Stimulated activated effector memory CD8-positive, alpha-beta T cell treated with anti-CD3 and anti-CD28 coated beads, Interleukin-12 subunit alpha, Interleukin-12 subunit beta, amount 100 ng/mL, for 72 hours (primary cell): Measurements from ENCODE around the gene CYP21A2.
"Not testable (repeated sequence)": the region's sequence is repeated elsewhere in the genome, so short reads cannot be mapped to it uniquely, and the experiment has no call there.

Source experiments
- ATAC-seq: fragments of 150-1000 bp; cut with Tn5 transposase; 2 replicates; pipeline ENCODE4 v1.10.0; 2021
- DNase-seq, 2 donors: peaks; one replicate each; pipeline ENCODE4 v3.0.0; 2021 to 2022; ENCODE audit warnings: low spot score in 2 of 2
- H3K27ac Mint-ChIP-seq: one replicate; pipeline ENCODE4 v1.8.0; 2022; ENCODE audit warnings: mild to moderate bottlenecking, mixed read lengths
- H3K36me3 Mint-ChIP-seq: one replicate; pipeline ENCODE4 v1.8.0; 2022; ENCODE audit warnings: mild to moderate bottlenecking, mixed read lengths
- H3K4me1 Mint-ChIP-seq: one replicate; pipeline ENCODE4 v1.8.0; 2022; ENCODE audit warnings: mixed read lengths
- H3K4me3 Mint-ChIP-seq: one replicate; pipeline ENCODE4 v1.8.0; 2022; ENCODE audit warnings: mild to moderate bottlenecking, mixed read lengths
- H3K9me3 Mint-ChIP-seq: one replicate; pipeline ENCODE4 v1.8.0; 2022; ENCODE audit warnings: mixed read lengths

Gene CYP21A2

DNA sequence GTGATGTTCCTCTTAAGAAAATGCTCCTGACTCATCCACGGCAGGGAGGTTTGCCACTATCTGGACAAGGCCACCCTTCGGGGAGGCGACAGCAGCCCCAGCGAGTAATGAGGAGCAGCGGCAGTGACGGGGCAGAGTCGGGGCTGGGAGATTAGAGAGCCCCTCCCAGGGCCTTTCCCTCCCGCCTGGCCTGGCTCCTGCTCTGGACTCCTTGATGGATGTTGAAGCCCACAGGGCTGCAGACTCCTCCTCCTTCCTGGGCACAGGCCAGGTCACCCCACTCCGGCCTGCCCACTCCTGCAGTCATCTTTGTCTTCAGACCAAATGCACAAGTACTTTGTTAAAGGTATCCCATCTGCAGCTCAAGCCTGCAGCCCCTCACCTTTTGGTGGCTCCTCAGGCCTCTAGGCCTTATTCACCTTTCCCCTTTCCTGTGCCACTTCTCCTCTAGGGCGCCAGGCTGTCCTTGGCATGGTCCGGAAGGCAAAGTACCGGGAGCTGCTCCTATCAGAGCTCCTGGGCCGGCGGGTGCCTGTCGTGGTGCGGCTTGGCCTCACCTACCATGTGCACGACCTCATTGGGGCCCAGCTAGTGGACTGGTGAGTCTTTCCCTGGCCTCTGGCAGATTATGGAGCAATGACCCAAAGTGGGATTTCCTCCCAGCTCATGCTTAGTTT is 25.1 kb upstream of the CYP21A2 start:
- not testable (repeated sequence) for H3K36me3 Mint-ChIP-seq, DNase-seq, H3K27ac Mint-ChIP-seq, H3K9me3 Mint-ChIP-seq, ATAC-seq, H3K4me1 Mint-ChIP-seq, H3K4me3 Mint-ChIP-seq

DNA sequence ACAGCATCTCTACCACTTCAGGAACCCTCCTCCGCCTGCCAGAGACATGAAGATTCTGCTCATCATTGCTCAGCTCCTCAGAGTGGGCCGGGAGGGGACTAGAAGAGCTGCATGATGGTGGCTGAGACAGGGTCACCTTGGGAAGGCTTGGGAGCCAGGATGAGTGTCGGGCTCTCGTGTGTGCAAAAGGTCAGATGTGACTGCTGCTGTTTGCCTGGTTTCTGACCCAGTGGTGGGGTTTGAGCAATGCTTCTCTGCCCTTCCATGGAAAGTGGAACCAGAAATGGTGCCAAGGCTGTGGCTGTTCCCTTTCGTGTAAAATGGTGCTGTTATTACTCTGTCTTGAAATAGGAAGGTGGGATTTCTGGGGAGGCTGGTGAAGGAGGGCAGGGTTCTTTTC is 24.5 kb upstream of the CYP21A2 start:
- ATAC-seq, H3K9me3 Mint-ChIP-seq, H3K4me1 Mint-ChIP-seq, DNase-seq, H3K36me3 Mint-ChIP-seq, H3K27ac Mint-ChIP-seq, H3K4me3 Mint-ChIP-seq: not testable (repeated sequence)

DNA sequence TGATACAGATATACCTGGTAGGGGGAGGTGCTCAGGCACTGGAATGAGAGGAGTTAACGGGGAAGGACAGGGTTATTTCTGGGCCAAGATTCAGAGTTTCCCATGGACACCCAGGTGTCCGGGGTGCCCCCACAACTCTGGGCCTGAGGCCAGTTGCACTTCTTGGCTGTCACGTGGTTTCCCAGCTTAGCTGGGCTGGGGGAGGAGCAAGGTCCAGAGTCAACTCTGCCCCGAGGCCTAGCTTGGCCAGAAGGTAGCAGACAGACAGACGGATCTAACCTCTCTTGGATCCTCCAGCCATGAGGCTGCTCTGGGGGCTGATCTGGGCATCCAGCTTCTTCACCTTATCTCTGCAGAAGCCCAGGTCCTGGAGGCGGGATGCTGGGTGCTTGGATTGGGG is 23.7 kb upstream of the CYP21A2 start, which contains the start of gene C4B:
C4B (plus strand) TSS at position 249 of the 400 bp plus-strand sequence; CDS start at position 300, 51 bp downstream.
- H3K27ac Mint-ChIP-seq, ATAC-seq, H3K4me1 Mint-ChIP-seq, H3K9me3 Mint-ChIP-seq, H3K36me3 Mint-ChIP-seq, H3K4me3 Mint-ChIP-seq, DNase-seq: not testable (repeated sequence)

DNA sequence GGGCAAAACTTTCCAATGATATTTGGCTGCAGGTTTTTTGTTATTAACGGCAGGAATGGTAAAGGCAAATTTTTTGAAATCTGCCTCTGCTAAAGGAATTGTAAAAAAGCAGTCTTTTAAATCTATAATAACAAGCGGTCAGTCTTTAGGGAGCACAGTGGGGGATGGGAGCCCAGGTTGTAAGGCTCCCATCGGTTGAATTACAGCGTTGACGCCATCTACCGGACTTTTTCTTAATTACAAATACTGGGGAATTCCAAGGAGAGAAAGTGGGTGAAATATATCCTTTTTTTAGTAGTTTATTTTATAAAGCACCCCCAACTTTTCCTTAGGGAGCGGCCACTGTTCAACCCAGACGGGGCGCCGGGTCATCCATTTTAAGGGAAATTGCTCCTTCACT is 16.1 kb upstream of the CYP21A2 start:
- not testable (repeated sequence) for H3K9me3 Mint-ChIP-seq, H3K4me1 Mint-ChIP-seq, H3K27ac Mint-ChIP-seq, ATAC-seq, H3K36me3 Mint-ChIP-seq, DNase-seq, H3K4me3 Mint-ChIP-seq

DNA sequence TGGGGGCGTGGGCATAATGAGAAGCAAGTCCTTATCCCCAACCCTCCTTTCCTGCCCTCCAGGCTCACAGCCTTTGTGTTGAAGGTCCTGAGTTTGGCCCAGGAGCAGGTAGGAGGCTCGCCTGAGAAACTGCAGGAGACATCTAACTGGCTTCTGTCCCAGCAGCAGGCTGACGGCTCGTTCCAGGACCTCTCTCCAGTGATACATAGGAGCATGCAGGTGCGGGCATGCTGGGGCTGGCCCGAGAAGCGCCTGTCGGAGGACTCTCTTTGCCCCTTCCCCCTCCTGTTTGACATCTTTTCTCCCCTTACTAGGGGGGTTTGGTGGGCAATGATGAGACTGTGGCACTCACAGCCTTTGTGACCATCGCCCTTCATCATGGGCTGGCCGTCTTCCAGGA is 9.6 kb upstream of the CYP21A2 start:
- ATAC-seq, H3K9me3 Mint-ChIP-seq, H3K27ac Mint-ChIP-seq, H3K4me3 Mint-ChIP-seq, H3K4me1 Mint-ChIP-seq, DNase-seq, H3K36me3 Mint-ChIP-seq: not testable (repeated sequence)

DNA sequence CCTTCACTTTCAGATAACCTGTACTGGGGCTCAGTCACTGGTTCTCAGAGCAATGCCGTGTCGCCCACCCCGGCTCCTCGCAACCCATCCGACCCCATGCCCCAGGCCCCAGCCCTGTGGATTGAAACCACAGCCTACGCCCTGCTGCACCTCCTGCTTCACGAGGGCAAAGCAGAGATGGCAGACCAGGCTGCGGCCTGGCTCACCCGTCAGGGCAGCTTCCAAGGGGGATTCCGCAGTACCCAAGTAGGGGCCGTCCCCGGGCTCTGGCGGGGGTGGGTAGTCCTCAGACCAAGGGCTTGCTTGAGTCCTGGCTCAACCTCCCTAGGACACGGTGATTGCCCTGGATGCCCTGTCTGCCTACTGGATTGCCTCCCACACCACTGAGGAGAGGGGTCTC is 8.7 kb upstream of the CYP21A2 start:
- not testable (repeated sequence) for ATAC-seq, H3K4me3 Mint-ChIP-seq, H3K27ac Mint-ChIP-seq, DNase-seq, H3K9me3 Mint-ChIP-seq, H3K36me3 Mint-ChIP-seq, H3K4me1 Mint-ChIP-seq

DNA sequence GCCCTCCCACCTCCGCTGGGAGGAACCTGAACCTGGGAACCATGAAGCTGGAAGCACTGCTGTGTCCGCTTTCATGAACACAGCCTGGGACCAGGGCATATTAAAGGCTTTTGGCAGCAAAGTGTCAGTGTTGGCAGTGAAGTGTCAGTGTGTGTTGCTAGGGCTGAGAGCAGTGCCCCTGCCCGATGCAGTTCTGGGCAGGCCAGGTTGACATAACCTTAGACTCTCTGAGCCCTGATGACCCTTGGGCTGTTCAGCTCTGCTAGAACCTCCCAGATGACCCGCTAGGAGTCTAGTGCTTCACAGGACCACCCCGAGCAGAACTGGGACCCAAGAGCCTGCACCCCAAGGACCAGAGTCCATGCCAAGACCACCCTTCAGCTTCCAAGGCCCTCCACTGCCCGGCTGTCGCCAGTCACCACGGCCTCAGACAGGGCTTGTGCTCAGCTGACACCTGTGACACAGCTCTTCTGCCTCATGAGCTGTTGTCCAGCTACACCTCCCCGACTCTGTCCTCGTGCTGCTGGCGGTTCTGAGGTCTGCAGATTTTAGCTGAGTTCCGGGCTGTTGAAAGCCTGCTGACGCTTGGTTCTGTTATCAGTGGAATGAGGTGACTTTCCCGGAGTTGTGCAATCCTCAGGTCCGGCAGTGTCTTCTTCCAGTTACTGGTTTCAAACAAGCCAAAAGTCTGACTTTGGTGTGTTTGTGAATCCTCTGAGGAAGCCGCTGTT is 2.8 kb upstream of the CYP21A2 start:
- not testable (repeated sequence) for H3K4me3 Mint-ChIP-seq, H3K36me3 Mint-ChIP-seq, H3K9me3 Mint-ChIP-seq, H3K4me1 Mint-ChIP-seq, ATAC-seq, H3K27ac Mint-ChIP-seq, DNase-seq

DNA sequence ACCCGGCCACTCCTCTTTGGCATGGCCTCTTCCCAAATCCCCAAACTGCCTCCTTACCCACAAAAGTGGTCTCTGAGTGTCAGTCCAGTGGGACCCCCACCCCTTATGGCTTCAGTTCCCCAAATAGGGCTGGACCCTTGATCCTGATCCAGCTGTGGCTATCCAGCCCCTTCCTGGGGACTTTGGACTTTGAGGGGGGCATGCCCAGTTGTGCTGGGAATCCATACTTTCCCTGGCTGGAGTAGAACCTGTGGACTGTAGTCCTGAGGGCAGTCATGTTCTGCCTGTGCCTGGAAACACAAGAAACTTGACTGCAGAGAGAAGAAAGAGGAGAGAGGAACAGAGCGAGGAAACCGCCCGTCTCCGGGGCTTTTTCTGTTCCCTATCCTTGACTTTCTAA is 1.1 kb upstream of the CYP21A2 start:
- not testable (repeated sequence) for H3K4me3 Mint-ChIP-seq, H3K4me1 Mint-ChIP-seq, ATAC-seq, H3K27ac Mint-ChIP-seq, H3K36me3 Mint-ChIP-seq, H3K9me3 Mint-ChIP-seq, DNase-seq

DNA sequence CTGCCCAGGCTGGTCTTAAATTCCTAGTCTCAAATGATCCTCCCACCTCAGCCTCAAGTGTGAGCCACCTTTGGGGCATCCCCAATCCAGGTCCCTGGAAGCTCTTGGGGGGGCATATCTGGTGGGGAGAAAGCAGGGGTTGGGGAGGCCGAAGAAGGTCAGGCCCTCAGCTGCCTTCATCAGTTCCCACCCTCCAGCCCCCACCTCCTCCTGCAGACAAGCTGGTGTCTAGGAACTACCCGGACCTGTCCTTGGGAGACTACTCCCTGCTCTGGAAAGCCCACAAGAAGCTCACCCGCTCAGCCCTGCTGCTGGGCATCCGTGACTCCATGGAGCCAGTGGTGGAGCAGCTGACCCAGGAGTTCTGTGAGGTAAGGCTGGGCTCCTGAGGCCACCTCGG is 663 bp downstream of the CYP21A2 start:
- H3K9me3 Mint-ChIP-seq, H3K27ac Mint-ChIP-seq: not testable (repeated sequence)

DNA sequence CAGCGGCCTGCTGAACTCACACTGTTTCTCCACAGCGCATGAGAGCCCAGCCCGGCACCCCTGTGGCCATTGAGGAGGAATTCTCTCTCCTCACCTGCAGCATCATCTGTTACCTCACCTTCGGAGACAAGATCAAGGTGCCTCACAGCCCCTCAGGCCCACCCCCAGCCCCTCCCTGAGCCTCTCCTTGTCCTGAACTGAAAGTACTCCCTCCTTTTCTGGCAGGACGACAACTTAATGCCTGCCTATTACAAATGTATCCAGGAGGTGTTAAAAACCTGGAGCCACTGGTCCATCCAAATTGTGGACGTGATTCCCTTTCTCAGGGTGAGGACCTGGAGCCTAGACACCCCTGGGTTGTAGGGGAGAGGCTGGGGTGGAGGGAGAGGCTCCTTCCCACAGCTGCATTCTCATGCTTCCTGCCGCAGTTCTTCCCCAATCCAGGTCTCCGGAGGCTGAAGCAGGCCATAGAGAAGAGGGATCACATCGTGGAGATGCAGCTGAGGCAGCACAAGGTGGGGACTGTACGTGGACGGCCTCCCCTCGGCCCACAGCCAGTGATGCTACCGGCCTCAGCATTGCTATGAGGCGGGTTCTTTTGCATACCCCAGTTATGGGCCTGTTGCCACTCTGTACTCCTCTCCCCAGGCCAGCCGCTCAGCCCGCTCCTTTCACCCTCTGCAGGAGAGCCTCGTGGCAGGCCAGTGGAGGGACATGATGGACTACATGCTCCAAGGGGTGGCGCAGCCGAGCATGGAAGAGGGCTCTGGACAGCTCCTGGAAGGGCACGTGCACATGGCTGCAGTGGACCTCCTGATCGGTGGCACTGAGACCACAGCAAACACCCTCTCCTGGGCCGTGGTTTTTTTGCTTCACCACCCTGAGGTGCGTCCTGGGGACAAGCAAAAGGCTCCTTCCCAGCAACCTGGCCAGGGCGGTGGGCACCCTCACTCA is 1.4 kb downstream of the CYP21A2 start:
- H3K9me3 Mint-ChIP-seq, H3K36me3 Mint-ChIP-seq, H3K4me3 Mint-ChIP-seq, ATAC-seq, H3K27ac Mint-ChIP-seq, DNase-seq, H3K4me1 Mint-ChIP-seq: not testable (repeated sequence)

More for the DNA sequence above, 663 bp downstream of the CYP21A2 start:
- ATAC-seq, DNase-seq, H3K4me3 Mint-ChIP-seq, H3K4me1 Mint-ChIP-seq, H3K36me3 Mint-ChIP-seq: not testable (repeated sequence)

DNA sequence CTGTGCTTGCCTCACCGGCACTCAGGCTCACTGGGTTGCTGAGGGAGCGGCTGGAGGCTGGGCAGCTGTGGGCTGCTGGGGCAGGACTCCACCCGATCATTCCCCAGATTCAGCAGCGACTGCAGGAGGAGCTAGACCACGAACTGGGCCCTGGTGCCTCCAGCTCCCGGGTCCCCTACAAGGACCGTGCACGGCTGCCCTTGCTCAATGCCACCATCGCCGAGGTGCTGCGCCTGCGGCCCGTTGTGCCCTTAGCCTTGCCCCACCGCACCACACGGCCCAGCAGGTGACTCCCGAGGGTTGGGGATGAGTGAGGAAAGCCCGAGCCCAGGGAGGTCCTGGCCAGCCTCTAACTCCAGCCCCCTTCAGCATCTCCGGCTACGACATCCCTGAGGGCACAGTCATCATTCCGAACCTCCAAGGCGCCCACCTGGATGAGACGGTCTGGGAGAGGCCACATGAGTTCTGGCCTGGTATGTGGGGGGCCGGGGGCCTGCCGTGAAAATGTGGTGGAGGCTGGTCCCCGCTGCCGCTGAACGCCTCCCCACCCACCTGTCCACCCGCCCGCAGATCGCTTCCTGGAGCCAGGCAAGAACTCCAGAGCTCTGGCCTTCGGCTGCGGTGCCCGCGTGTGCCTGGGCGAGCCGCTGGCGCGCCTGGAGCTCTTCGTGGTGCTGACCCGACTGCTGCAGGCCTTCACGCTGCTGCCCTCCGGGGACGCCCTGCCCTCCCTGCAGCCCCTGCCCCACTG is 2.3 kb downstream of the CYP21A2 start:
- H3K4me1 Mint-ChIP-seq, DNase-seq, H3K27ac Mint-ChIP-seq, H3K9me3 Mint-ChIP-seq, ATAC-seq, H3K36me3 Mint-ChIP-seq, H3K4me3 Mint-ChIP-seq: not testable (repeated sequence)

DNA sequence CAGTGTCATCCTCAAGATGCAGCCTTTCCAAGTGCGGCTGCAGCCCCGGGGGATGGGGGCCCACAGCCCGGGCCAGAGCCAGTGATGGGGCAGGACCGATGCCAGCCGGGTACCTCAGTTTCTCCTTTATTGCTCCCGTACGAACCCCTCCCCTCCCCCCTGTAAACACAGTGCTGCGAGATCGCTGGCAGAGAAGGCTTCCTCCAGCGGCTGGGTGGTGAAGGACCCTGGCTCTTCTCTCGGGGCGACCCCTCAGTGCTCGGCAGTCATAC is 2.8 kb downstream of the CYP21A2 start:
- not testable (repeated sequence) for H3K4me3 Mint-ChIP-seq, H3K27ac Mint-ChIP-seq, ATAC-seq, DNase-seq, H3K4me1 Mint-ChIP-seq, H3K9me3 Mint-ChIP-seq, H3K36me3 Mint-ChIP-seq

DNA sequence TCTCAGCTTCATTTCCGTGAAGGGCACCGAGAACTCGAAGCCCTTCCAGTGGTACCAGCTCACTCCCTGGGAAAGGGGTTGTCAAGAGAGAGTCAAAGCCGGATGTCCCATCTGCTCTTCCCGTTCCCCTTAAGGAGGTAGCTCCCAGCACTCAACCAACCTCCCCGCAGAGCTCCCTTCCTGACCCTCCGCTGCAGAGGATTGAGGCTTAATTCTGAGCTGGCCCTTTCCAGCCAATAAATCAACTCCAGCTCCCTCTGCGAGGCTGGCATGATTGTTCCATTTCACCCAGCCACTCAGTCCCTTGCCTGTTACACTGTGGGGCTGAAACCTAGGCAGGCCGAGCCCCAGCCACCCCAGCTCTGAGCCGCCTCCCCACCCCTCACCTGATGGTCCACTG is 3.2 kb downstream of the CYP21A2 start:
- not testable (repeated sequence) for ATAC-seq, H3K4me3 Mint-ChIP-seq, H3K4me1 Mint-ChIP-seq, H3K36me3 Mint-ChIP-seq, H3K9me3 Mint-ChIP-seq, H3K27ac Mint-ChIP-seq, DNase-seq

DNA sequence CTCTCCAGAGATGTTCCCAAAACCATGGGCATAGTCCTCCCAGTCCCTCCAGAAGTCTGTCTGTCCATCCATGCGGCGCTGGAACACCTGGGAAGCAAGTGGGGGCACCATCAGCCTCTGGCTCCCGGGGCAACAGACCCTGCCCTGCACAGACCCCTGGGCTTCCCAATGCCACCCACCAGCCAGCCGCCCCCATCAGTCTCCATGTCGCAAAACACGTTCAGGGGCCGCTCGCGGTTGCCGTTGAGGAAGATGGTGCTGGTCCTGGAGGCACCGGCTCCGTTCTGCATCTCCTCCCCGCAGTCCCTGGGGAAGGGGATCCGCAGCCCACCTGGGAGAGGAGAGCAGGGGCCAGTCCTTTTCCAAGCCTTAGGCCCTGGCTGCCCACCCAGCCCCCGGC is 4.1 kb downstream of the CYP21A2 start:
- H3K4me3 Mint-ChIP-seq, H3K36me3 Mint-ChIP-seq, H3K27ac Mint-ChIP-seq, ATAC-seq, DNase-seq, H3K9me3 Mint-ChIP-seq, H3K4me1 Mint-ChIP-seq: not testable (repeated sequence)
